HUES48 (cell line): ENCODE measurements around the gene FLRT3.

Experiments used
- H3K27ac ChIP-seq: one replicate; pipeline ENCODE4 v1.7.0; 2013; ENCODE audit warnings: low read depth, low read length, inconsistent platforms
- H3K27me3 ChIP-seq: 2 replicates; pipeline ENCODE4 v1.6.1; 2013; ENCODE audit warnings: mild to moderate bottlenecking, low read length; ENCODE audit not compliant: control insufficient read depth, insufficient read depth
- H3K36me3 ChIP-seq: 2 replicates; pipeline ENCODE4 v1.6.1; 2013; ENCODE audit warnings: low read length; ENCODE audit not compliant: control insufficient read depth, insufficient read depth
- H3K4me1 ChIP-seq: 2 replicates; pipeline ENCODE4 v1.6.1; 2013; ENCODE audit warnings: mild to moderate bottlenecking, low read length; ENCODE audit not compliant: control insufficient read depth, insufficient read depth
- H3K4me3 ChIP-seq: 2 replicates; pipeline ENCODE4 v1.5.1; 2013; ENCODE audit warnings: mild to moderate bottlenecking, low read depth, low read length
- H3K9ac ChIP-seq: 2 replicates; pipeline ENCODE4 v1.6.1; 2013; ENCODE audit warnings: mild to moderate bottlenecking, low read depth, low read length, moderate library complexity
- H3K9me3 ChIP-seq: 2 replicates; pipeline ENCODE4 v1.6.1; 2013; ENCODE audit warnings: low read length; ENCODE audit not compliant: control insufficient read depth, insufficient read depth

The FLRT3 gene

GRCh38 chr20:14291502-14291901 lies 45.9 kb downstream of the FLRT3 start:
- Histone ChIP-seq H3K9ac (no peak overlapping the region), H3K27me3 (no peaks in the 10 kb centered on the region), H3K36me3 (no peaks in the 10 kb centered on the region), H3K4me3 (no peak overlapping the region), H3K4me1 (no peaks in the 10 kb centered on the region), H3K9me3 (no peaks in the 10 kb centered on the region), H3K27ac (no peak overlapping the region)

- H3K9me3 ChIP-seq: no peaks in the 10 kb centered on the region
- H3K27me3 ChIP-seq: no peaks in the 10 kb centered on the region
- no peak overlapping the region for H3K27ac ChIP-seq
- no peak overlapping the region for H3K4me3 ChIP-seq
- H3K36me3 ChIP-seq: no peaks in the 10 kb centered on the region
- no peak overlapping the region for H3K9ac ChIP-seq
- H3K4me1 ChIP-seq: no peaks in the 10 kb centered on the region
Measured at GRCh38 chr20:14288341-14289330, 48.8 kb downstream of the FLRT3 start.

- no peak overlapping the region for H3K9ac ChIP-seq
- no peaks in the 10 kb centered on the region for H3K36me3 ChIP-seq
- H3K27me3 ChIP-seq: no peaks in the 10 kb centered on the region
- H3K27ac ChIP-seq: no peak overlapping the region
- no peak overlapping the region for H3K4me3 ChIP-seq
- H3K9me3 ChIP-seq: no peaks in the 10 kb centered on the region
- H3K4me1 ChIP-seq: no peaks in the 10 kb centered on the region
Measured at GRCh38 chr20:14284443-14284842, 53.0 kb downstream of the FLRT3 start.

GRCh38 chr20:14282140-14282539 lies 55.3 kb downstream of the FLRT3 start:
- Histone ChIP-seq H3K9me3 (no peaks in the 10 kb centered on the region), H3K4me3 (no peak overlapping the region), H3K9ac (no peak overlapping the region), H3K4me1 (no peaks in the 10 kb centered on the region), H3K36me3 (no peaks in the 10 kb centered on the region), H3K27me3 (no peaks in the 10 kb centered on the region), H3K27ac (no peak overlapping the region)
